GM12865 (cell line): ENCODE results near the gene CARS2.

Experiments used
- DNase-seq: peaks from one replicate; pipeline ENCODE4 v3.0.0; 2010; ENCODE audit warnings: low read depth
- H3K4me3 ChIP-seq: 2 replicates; pipeline ENCODE4 v1.5.1; 2011; ENCODE audit warnings: mild to moderate bottlenecking, low read depth, low read length, control low read depth
- TF ChIP-seq, protein P1 (sequence below): IDR thresholded peaks from 2 replicates; pipeline ENCODE4 v1.5.1; 2011; ENCODE audit warnings: low read length, control low read depth, low read depth, inconsistent platforms; ENCODE audit not compliant: insufficient read depth; ENCODE audit errors: missing control alignments

The CARS2 gene

GRCh38 chr13:110715395-110716246 is 9.7 kb upstream of the CARS2 start:
- H3K4me3 ChIP-seq = peak overlapping the region; percentile 98
- TF ChIP-seq, protein P1, sequence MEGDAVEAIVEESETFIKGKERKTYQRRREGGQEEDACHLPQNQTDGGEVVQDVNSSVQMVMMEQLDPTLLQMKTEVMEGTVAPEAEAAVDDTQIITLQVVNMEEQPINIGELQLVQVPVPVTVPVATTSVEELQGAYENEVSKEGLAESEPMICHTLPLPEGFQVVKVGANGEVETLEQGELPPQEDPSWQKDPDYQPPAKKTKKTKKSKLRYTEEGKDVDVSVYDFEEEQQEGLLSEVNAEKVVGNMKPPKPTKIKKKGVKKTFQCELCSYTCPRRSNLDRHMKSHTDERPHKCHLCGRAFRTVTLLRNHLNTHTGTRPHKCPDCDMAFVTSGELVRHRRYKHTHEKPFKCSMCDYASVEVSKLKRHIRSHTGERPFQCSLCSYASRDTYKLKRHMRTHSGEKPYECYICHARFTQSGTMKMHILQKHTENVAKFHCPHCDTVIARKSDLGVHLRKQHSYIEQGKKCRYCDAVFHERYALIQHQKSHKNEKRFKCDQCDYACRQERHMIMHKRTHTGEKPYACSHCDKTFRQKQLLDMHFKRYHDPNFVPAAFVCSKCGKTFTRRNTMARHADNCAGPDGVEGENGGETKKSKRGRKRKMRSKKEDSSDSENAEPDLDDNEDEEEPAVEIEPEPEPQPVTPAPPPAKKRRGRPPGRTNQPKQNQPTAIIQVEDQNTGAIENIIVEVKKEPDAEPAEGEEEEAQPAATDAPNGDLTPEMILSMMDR = peak; percentile 14
- peak; percentile 99 for DNase-seq

GRCh38 chr13:110714797-110715394 is 9.0 kb upstream of the CARS2 start:
- TF ChIP-seq, protein P1 = no peak
- H3K4me3 ChIP-seq = peak overlapping the region; percentile 98
- no peak for DNase-seq

- TF ChIP-seq, protein P1 = peak; percentile 27
- H3K4me3 ChIP-seq = peak overlapping the region; percentile 98
- DNase-seq = peak; percentile 84
These were observed 8.3 kb upstream of the CARS2 start for GRCh38 chr13:110713981-110714796.

- TF ChIP-seq, protein P1 = no peak
- DNase-seq = no peak
These were observed 7.7 kb upstream of the CARS2 start, which contains the start of gene ING1 for GRCh38 chr13:110713642-110713952. ING1 (plus strand) TSS chr13:110713700; CDS start chr13:110714150, 450 bp downstream.

DNA sequence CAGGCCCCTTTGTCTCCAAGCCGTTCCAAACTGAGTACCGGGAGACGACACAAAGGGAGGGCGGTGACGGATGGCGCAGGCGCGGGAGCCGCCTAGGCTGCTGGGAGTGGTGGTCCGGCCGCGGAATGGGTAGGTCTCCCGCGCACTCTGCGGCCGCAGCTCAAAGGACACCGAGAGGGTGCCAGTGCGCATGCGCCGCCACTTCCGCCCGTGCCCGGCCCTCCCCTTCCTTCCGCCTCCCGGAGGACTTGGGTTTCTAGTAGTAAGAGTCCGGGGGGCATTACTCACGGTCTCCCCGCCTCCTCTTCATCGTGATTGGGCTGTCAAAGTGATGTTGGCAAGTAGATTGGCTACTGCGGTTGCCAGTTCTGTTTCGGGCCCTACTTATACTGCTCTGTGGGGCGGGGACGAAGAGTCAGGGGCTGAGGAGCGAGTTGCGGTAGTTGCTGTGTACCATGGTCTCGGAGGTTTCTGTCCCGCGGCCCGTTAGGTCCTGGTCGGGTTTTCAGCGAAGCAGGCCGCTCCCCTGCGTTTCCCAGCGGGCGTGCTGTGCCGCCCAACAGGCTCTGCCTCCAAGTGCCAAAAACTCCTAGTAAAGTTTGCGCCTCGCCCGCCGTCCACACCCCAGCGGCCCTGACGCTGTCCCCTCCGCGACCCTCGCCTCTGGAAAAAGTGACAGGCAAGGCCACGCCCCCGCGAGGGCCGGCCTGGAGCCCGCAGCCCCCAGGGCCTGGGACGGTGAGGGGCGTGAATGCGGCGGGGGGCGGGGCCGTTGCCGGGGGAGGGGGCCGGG is 7.1 kb upstream of the CARS2 start:
- peak; percentile 100 for DNase-seq
- peak overlapping the region; percentile 99 for H3K4me3 ChIP-seq
- TF ChIP-seq, protein P1 = no peak

More at GRCh38 chr13:110713642-110713952, 7.7 kb upstream of the CARS2 start, which contains the start of gene ING1:
- peak within 1 kb of the TSS; percentile 99 for H3K4me3 ChIP-seq
